Measurements from ENCODE around the gene CSHL1. TPM values are rescaled to one million over a fixed set of nuclear protein-coding genes. Genes with fewer than 3 reads are reported as not detected.

Gene CSHL1
- polyA plus RNA-seq, 3 donors, result not detected

GRCh38 chr17:63928966-63929695 is 18.1 kb upstream of the CSHL1 start:
- no peak overlapping the region for H3K4me3 Mint-ChIP-seq
- H3K9ac ChIP-seq (ENCODE audit: insufficient read depth, low read length, poor library complexity, severe bottlenecking), result no peak overlapping the region
- peaks cover 27% of the 10 kb centered on the region for H3K4me1 Mint-ChIP-seq
- H3K4me3 ChIP-seq (replicated peaks in 1 of 3; ENCODE audit: low read depth in 2 of 3, low read length in 3 of 3), result no peak overlapping the region
- H3K27me3 Mint-ChIP-seq (ENCODE audit: low read depth in 3 of 3), result peaks cover 4 to 14% (median 5%) of the 10 kb centered on the region in 3 donors
- peaks cover 4 to 5% of the 10 kb centered on the region in 2 donors for H3K36me3 Mint-ChIP-seq
- intact Hi-C loops (cut with micrococcal nuclease), result loop anchor here in 1 of 2 donors (10.0 kb wide), 1 partner anchor 356 kb away; no protein-coding TSS in a partner anchor
- no peaks in the 10 kb centered on the region for H4K20me1 ChIP-seq (ENCODE audit: insufficient read depth, low read length)
- no peak overlapping the region for H3K4me2 ChIP-seq (replicated peaks; ENCODE audit: extremely low read depth, low read length, poor library complexity, severe bottlenecking)
- H3K9me3 ChIP-seq (replicated peaks in 1 of 2; ENCODE audit: control insufficient read depth in 1 of 2, insufficient read depth in 1 of 2, low read length in 2 of 2), result no peaks in the 10 kb centered on the region
- no peak overlapping the region for H2AFZ ChIP-seq (ENCODE audit: insufficient read depth, low read depth, low read length, poor library complexity, severe bottlenecking)
- H3K4me1 ChIP-seq (ENCODE audit: control insufficient read depth in 1 of 2, insufficient read depth in 2 of 2, low read length in 2 of 2), result peaks cover 24 to 26% of the 10 kb centered on the region in 2 donors
- no peak for DNase-seq
- TF ChIP-seq CTCF (IDR thresholded peaks at IDR 0.05), result no peak
- no peak overlapping the region for H3K27ac Mint-ChIP-seq
- H3K36me3 ChIP-seq (replicated peaks in 1 of 2; ENCODE audit: control insufficient read depth in 1 of 2, insufficient read depth in 2 of 2, low read length in 2 of 2), result peaks cover 0 to 8% of the 10 kb centered on the region in 2 donors
- 94% methylated on average over 7 of the region's 10 CpGs for WGBS (ENCODE audit: insufficient coverage)
- H3K79me2 ChIP-seq (ENCODE audit: insufficient read depth, low read length), result no peaks in the 10 kb centered on the region
- H3K27ac ChIP-seq (ENCODE audit: low read depth in 1 of 2, low read length in 2 of 2), result no peak overlapping the region
- H3K9me3 Mint-ChIP-seq, result peaks cover 0 to 2% (median 0%) of the 10 kb centered on the region in 7 donors
- H3K27me3 ChIP-seq (ENCODE audit: control insufficient read depth in 2 of 2, insufficient read depth in 2 of 2, low read length in 2 of 2), result no peaks in the 10 kb centered on the region

GRCh38 chr17:63928172-63928666 is 17.2 kb upstream of the CSHL1 start:
- H3K27me3 ChIP-seq (ENCODE audit: control insufficient read depth in 2 of 2, insufficient read depth in 2 of 2, low read length in 2 of 2), result no peaks in the 10 kb centered on the region
- peaks cover 24 to 26% of the 10 kb centered on the region in 2 donors for H3K4me1 ChIP-seq (ENCODE audit: control insufficient read depth in 1 of 2, insufficient read depth in 2 of 2, low read length in 2 of 2)
- no peak overlapping the region for H3K27ac ChIP-seq (ENCODE audit: low read depth in 1 of 2, low read length in 2 of 2)
- H3K4me2 ChIP-seq (replicated peaks; ENCODE audit: extremely low read depth, low read length, poor library complexity, severe bottlenecking), result no peak overlapping the region
- no peak overlapping the region for H3K27ac Mint-ChIP-seq
- H3K36me3 ChIP-seq (replicated peaks in 1 of 2; ENCODE audit: control insufficient read depth in 1 of 2, insufficient read depth in 2 of 2, low read length in 2 of 2), result peaks cover 0 to 8% of the 10 kb centered on the region in 2 donors
- no peak for DNase-seq
- H4K20me1 ChIP-seq (ENCODE audit: insufficient read depth, low read length), result no peaks in the 10 kb centered on the region
- H3K27me3 Mint-ChIP-seq (ENCODE audit: low read depth in 3 of 3), result peaks cover 5 to 12% (median 5%) of the 10 kb centered on the region in 3 donors
- no peak for TF ChIP-seq CTCF (IDR thresholded peaks at IDR 0.05)
- H3K4me3 Mint-ChIP-seq, result peak overlapping the region in 1 of 2 donors; percentile 31
- peaks cover 27% of the 10 kb centered on the region for H3K4me1 Mint-ChIP-seq
- H2AFZ ChIP-seq (ENCODE audit: insufficient read depth, low read depth, low read length, poor library complexity, severe bottlenecking), result no peak overlapping the region
- H3K79me2 ChIP-seq (ENCODE audit: insufficient read depth, low read length), result no peaks in the 10 kb centered on the region
- H3K36me3 Mint-ChIP-seq, result peaks cover 4 to 5% of the 10 kb centered on the region in 2 donors
- no peak overlapping the region for H3K9ac ChIP-seq (ENCODE audit: insufficient read depth, low read length, poor library complexity, severe bottlenecking)
- peaks cover 0 to 2% (median 0%) of the 10 kb centered on the region in 7 donors for H3K9me3 Mint-ChIP-seq
- no peaks in the 10 kb centered on the region for H3K9me3 ChIP-seq (replicated peaks in 1 of 2; ENCODE audit: control insufficient read depth in 1 of 2, insufficient read depth in 1 of 2, low read length in 2 of 2)
- H3K4me3 ChIP-seq (replicated peaks in 1 of 3; ENCODE audit: low read depth in 2 of 3, low read length in 3 of 3), result no peak overlapping the region
- WGBS (ENCODE audit: insufficient coverage), result 91% methylated on average over 5 of the region's 10 CpGs
- intact Hi-C loops (cut with micrococcal nuclease), result loop anchor here in 1 of 2 donors (10.0 kb wide), 1 partner anchor 357 kb away; no protein-coding TSS in a partner anchor

Measured in CD14-positive monocyte (primary cell).